SU-DHL-6 (cell line): Measurements from ENCODE around the gene PRDM13.
"Not testable (repeated sequence)": the region's sequence is repeated elsewhere in the genome, so short reads cannot be mapped to it uniquely, and the experiment has no call there.

Experiments
- H2AFZ ChIP-seq: fragments of 200-600 bp; sonication (generic); 2 replicates; pipeline ENCODE4 v1.6.1; 2014; ENCODE audit warnings: low read depth, mild to moderate bottlenecking, moderate library complexity, mixed read lengths, antibody characterized with exemption, low read length; ENCODE audit not compliant: severe bottlenecking
- H3F3A ChIP-seq: fragments of 200-600 bp; shearing (Covaris generic); 2 replicates; pipeline ENCODE4 v1.6.0; 2016; ENCODE audit warnings: antibody characterized with exemption, mild to moderate bottlenecking; ENCODE audit not compliant: insufficient read depth
- H3K27ac ChIP-seq: fragments of 200-600 bp; sonication (generic); 2 replicates; pipeline ENCODE4 v1.5.1; 2016; ENCODE audit warnings: low read depth, mild to moderate bottlenecking, low read length, moderate library complexity, mixed read lengths
- H3K27me3 ChIP-seq: fragments of 200-600 bp; sonication (generic), shearing (Covaris generic); 2 replicates; pipeline ENCODE4 v1.6.0; 2014; ENCODE audit warnings: mild to moderate bottlenecking, low read length
- H3K36me3 ChIP-seq: fragments of 200-600 bp; sonication (generic); 2 replicates; pipeline ENCODE4 v1.6.1; 2014; ENCODE audit warnings: mild to moderate bottlenecking, low read length, mixed read lengths
- H3K4me2 ChIP-seq: fragments of 300-600, 200-600 bp; shearing (Covaris generic), sonication (generic); 2 replicates; pipeline ENCODE4 v1.6.0; 2014; ENCODE audit warnings: low read length, low read depth, mild to moderate bottlenecking; ENCODE audit not compliant: poor library complexity, severe bottlenecking
- H3K4me3 ChIP-seq: fragments of 200-600 bp; sonication (generic); 2 replicates; pipeline ENCODE4 v1.5.1; 2014; ENCODE audit warnings: antibody characterized with exemption, low read length, mild to moderate bottlenecking, mixed read lengths; ENCODE audit not compliant: insufficient read depth, poor library complexity, severe bottlenecking
- H3K79me2 ChIP-seq: fragments of 200-600 bp; sonication (generic); 2 replicates; pipeline ENCODE4 v1.6.1; 2014; ENCODE audit warnings: mild to moderate bottlenecking, low read length, moderate library complexity; ENCODE audit not compliant: insufficient read depth
- H3K9ac ChIP-seq: fragments of 200-600 bp; sonication (generic); 2 replicates; pipeline ENCODE4 v1.7.0; 2014; ENCODE audit warnings: mild to moderate bottlenecking, low read length
- H3K9me2 ChIP-seq: fragments of 200-600 bp; sonication (generic); replicated peaks from 2 replicates; pipeline ENCODE4 v1.6.1; 2014; ENCODE audit warnings: low read length; ENCODE audit not compliant: insufficient read depth
- H3K9me3 ChIP-seq: fragments of 200-600 bp; sonication (generic); 2 replicates; pipeline ENCODE4 v1.6.1; 2014; ENCODE audit warnings: low read length, mixed read lengths; ENCODE audit not compliant: insufficient read depth
- H4K20me1 ChIP-seq: fragments of 200-600 bp; sonication (generic); 2 replicates; pipeline ENCODE4 v1.6.1; 2014; ENCODE audit warnings: low read depth, mild to moderate bottlenecking, antibody characterized with exemption, low read length, moderate library complexity, mixed read lengths
- CTCF ChIP-seq: fragments of 200-600 bp; sonication (generic); IDR thresholded peaks from one replicate; pipeline ENCODE4 v1.5.1; 2017; ENCODE audit warnings: antibody characterized with exemption, mild to moderate bottlenecking, low read length, moderate library complexity; ENCODE audit not compliant: insufficient read depth, poor library complexity, severe bottlenecking
- EZH2phosphoT487 ChIP-seq: fragments of 200-600 bp; sonication (generic), shearing (Covaris generic); conservative IDR thresholded peaks from 2 replicates; pipeline ENCODE4 v1.6.1; 2018; ENCODE audit warnings: mild to moderate bottlenecking, antibody characterized with exemption, low read length, moderate library complexity, mixed read lengths

The PRDM13 gene

GRCh38 chr6:99637629-99638028 lies 31.0 kb downstream of the PRDM13 start:
- Histone ChIP-seq H3K9me2 (no peaks in the 10 kb centered on the region), H3K79me2 (no peaks in the 10 kb centered on the region), H3K36me3 (no peaks in the 10 kb centered on the region), H3K27ac (no peak overlapping the region), H3K4me2 (no peak overlapping the region), H3K27me3 (no peaks in the 10 kb centered on the region), H3F3A (no peaks in the 10 kb centered on the region), H3K4me3 (no peak overlapping the region), H3K9ac (no peak overlapping the region), H3K9me3 (no peaks in the 10 kb centered on the region; the same call in 1 of the 2 replicates), H4K20me1 (no peaks in the 10 kb centered on the region), H2AFZ (no peak overlapping the region)
- TF ChIP-seq CTCF (no peak), EZH2phosphoT487 (no peak)

- H3K27ac ChIP-seq, H4K20me1 ChIP-seq, H3K4me2 ChIP-seq, H3K79me2 ChIP-seq, H3K27me3 ChIP-seq, H3K9ac ChIP-seq, H3F3A ChIP-seq, H3K9me2 ChIP-seq, H3K9me3 ChIP-seq, H3K36me3 ChIP-seq, H3K4me3 ChIP-seq, H2AFZ ChIP-seq: not testable (repeated sequence)
Measured at GRCh38 chr6:99638358-99638757, 31.7 kb downstream of the PRDM13 start.

DNA sequence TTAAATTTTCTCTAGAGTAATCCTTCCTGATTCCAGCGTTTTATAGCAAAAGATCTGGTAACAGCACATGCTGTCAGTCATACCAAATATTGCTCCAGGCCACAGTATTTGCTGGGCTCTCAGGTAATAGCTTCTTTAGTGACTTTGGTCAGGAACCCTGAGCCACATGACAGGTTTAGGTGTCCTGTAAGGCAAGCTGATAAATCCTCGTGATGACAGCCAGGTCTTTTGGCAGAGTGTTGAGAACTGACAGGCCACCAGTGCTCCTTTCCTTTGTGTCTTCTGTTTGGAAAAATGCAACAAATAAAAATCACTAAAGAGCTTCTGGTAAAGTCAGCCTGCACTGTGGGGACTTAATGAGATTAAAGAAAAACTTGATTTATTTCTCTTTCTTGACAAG lies 34.6 kb downstream of the PRDM13 start:
- no peaks in the 10 kb centered on the region; the same call in 1 of the 2 replicates for H3K9me3 ChIP-seq
- no peak overlapping the region for H3K4me3 ChIP-seq

DNA sequence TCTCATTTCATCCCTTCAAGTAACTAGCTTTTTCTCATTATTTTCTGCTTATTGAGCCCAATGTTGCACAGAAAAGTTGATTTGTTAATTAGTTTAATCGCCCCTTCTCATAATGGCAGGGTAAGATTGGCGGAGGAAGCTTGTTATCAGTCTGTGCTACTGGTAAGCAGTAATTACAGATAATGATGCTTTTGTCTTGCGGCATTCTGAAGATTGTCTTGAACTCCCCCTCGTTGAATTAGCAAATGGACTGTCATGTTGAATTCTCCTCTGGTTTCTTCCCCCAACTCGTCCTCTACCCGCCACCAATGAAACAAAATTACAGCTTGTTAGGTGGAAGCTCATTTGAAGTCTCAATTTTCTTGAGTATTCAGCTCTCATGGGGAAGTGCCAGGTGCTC lies 39.4 kb downstream of the PRDM13 start:
- no peaks in the 10 kb centered on the region for H3K9me3 ChIP-seq
- H3K27me3 ChIP-seq, result no peaks in the 10 kb centered on the region
- no peaks in the 10 kb centered on the region for H3K36me3 ChIP-seq
- H4K20me1 ChIP-seq, result no peaks in the 10 kb centered on the region
- H2AFZ ChIP-seq, result no peak overlapping the region
- H3K9me2 ChIP-seq, result no peaks in the 10 kb centered on the region
- no peak overlapping the region for H3K9ac ChIP-seq
- TF ChIP-seq CTCF, result no peak
- no peak for TF ChIP-seq EZH2phosphoT487
- no peaks in the 10 kb centered on the region for H3K79me2 ChIP-seq
- no peak overlapping the region for H3K4me2 ChIP-seq
- H3K27ac ChIP-seq, result no peak overlapping the region
- H3K4me3 ChIP-seq, result no peak overlapping the region
- H3F3A ChIP-seq, result no peaks in the 10 kb centered on the region

More for the DNA sequence above, 34.6 kb downstream of the PRDM13 start:
- Histone ChIP-seq H3K27me3 (no peaks in the 10 kb centered on the region), H3K27ac (no peak overlapping the region), H3K9ac (no peak overlapping the region), H3K4me2 (no peak overlapping the region), H3K36me3 (no peaks in the 10 kb centered on the region), H3K79me2 (no peaks in the 10 kb centered on the region), H2AFZ (no peak overlapping the region), H3K9me2 (no peaks in the 10 kb centered on the region), H4K20me1 (no peaks in the 10 kb centered on the region), H3F3A (no peaks in the 10 kb centered on the region)
- TF ChIP-seq CTCF, result no peak
- no peak for TF ChIP-seq EZH2phosphoT487

DNA sequence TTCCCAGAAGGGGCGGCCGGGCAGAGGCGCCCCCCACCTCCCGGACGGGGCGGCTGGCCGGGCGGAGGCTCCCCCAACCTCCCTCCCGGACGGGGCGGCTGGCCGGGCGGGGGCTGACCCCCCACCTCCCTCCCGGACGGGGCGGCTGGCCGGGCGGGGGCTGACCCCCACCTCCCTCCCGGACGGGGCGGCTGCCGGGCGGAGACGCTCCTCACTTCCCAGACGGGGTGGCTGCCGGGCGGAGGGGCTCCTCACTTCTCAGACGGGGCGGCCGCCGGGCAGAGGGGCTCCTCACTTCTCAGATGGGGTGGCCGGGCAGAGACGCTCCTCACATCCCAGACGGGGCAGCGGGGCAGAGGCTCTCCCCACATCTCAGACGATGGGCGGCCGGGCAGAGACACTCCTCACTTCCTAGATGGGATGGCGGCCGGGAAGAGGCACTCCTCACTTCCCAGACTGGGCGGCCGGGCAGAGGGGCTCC lies 43.5 kb downstream of the PRDM13 start:
- not testable (repeated sequence) for H3K9ac ChIP-seq, H3K27me3 ChIP-seq, H4K20me1 ChIP-seq, H3K4me2 ChIP-seq, H3K9me3 ChIP-seq, H3K9me2 ChIP-seq, H3K79me2 ChIP-seq, H3F3A ChIP-seq, H2AFZ ChIP-seq, H3K4me3 ChIP-seq, H3K36me3 ChIP-seq, H3K27ac ChIP-seq
